Iris pigment epithelial cell (primary cell): ENCODE measurements around the gene DPP10.
"Not testable (repeated sequence)": the region's sequence is repeated elsewhere in the genome, so short reads cannot be mapped to it uniquely, and the experiment has no call there.

Experiments used
- DNase-seq: peaks from one replicate; pipeline ENCODE4 v3.0.0-alpha.2; 2011; ENCODE audit warnings: low read depth

Gene DPP10

DNA sequence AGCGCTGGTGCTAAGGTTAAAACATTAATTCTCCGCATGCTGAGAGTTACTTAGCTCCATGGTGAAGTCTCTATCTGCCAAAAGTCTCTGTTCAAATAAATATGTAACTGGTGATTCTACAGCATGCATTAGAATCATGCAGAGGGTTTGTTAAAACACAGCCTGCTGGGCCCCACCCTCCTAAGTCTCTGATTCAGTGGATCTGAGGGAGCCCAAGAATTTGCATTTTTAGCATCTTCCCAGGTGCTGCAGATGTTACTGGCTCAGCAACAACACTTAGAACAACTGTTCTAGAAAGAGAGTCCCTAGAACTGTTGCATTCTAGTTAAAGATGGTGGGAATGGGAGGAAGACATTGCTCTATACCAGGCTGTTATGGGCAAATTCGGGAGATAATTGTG, 73.4 kb downstream of the DPP10 start:
- DNase-seq: no peak

DNA sequence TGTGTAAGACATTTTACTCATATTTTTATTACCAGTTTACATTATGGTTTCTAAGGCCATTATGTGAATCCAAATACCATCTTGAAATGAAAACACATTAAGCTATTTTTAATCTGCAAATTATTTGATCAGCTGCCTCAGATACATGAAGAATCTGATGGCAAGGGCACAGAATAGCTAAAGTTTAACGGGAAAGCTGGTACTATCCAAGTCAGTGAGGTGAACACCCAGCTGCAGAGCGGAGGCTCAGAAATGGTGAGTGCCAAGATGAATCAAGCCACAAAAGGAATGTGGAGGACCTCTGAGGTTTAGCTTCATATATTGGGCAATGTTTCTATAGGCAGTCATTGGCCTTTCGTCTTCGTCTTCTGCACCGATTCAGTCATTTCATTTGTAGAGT, 75.1 kb downstream of the DPP10 start:
- DNase-seq: no peak

DNA sequence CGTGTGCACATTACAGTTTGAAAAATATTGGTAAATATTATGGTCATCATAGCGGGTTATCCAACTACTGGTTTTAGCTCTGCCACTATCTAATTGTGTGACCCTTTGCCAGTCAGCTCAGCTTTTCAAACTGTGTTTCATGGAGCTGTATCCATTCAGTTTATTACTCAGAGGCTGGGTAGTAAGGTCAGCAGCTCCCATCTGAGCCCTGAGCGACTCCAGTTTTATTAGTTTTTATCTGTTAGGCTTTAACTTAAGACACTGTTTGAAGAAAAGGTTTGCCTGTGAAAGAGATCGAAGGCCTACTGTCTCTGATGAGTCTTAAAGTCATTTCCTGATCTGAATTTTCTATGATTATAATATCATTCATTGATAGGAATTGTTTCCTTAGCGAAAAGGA, 76.3 kb downstream of the DPP10 start:
- no peak for DNase-seq

DNA sequence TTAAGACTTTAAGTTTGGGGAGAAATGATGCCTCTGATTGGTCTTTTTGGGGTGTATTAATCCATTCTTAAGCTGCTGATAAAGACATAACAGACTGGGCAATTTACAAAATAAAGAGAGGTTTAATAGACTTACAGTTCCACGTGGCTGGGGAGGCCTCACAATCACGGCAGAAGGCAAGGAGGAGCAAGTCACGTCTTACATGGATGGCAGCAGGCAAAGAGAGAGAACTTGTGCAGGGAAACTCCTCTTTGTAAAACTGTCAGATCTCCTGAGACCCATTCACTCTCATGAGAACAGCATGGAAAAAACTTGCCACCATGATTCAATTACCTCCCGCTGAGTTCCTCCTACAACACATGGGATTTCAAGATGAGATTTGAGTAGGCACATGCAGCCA, 80.2 kb downstream of the DPP10 start:
- not testable (repeated sequence) for DNase-seq

DNA sequence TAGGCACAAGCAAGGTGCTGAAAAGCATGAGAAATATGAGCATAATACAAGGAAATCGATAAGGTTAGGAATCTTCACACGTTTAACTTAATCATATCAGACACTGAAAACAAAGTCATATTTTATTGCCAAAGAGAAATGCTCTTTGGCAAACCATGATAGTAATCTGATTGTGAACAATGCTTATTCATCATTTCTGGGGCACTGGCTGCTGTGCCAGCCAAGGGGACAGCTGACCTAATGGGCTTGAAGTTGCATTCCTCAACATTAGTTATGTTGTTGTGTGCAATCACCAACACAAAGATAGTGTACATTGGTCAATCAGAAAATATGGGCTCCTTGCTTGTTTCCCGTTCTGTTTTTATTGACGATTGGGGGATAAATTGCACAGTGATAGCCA, 83.5 kb downstream of the DPP10 start:
- no peak for DNase-seq

DNA sequence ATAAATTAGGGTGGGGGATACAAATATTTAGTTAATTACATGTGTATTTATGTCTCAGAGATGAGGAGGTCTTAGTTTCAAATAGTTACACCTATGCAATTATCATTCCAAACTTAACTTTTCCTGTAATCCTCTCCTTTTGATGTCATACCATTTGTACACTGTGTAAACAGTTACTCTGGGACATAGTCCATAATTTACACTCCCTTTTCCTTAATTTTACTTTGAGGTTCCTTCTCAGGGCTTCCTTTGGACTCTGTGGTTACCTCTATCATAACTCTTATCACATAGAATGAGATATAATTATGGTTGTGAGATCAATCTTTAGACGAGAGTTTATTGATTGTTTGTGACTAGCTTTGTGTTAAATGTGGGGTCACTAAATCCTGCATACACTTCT, 84.4 kb downstream of the DPP10 start:
- no peak for DNase-seq

DNA sequence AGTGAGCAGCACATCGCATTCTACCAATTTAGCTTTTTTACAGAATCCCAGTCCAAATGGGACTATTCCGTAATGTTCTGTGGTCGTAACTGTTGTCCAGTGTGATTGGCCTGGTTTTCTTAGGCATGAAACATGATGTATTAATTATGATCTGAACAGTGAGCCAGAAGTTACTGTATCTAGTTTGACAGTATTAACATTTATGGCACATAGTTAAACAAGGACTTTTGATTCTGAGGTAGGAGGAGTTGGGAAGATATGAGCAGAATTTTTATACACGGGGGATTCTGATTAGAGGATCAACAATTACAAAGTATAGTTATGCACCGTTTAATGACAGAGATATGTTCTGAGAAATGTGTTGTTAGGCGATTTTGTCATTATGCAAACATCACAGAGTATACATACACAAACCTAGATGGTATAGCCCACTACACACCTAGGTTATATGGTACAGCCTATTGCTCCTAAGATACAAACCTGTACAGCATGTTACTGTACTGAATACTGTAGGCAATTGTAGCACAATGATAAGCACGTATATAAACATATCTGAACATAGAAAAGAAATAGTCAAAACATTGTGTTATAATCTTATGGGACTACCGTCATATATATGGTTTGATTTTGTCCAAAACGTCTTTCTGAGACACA, 85.0 kb downstream of the DPP10 start:
- no peak for DNase-seq

DNA sequence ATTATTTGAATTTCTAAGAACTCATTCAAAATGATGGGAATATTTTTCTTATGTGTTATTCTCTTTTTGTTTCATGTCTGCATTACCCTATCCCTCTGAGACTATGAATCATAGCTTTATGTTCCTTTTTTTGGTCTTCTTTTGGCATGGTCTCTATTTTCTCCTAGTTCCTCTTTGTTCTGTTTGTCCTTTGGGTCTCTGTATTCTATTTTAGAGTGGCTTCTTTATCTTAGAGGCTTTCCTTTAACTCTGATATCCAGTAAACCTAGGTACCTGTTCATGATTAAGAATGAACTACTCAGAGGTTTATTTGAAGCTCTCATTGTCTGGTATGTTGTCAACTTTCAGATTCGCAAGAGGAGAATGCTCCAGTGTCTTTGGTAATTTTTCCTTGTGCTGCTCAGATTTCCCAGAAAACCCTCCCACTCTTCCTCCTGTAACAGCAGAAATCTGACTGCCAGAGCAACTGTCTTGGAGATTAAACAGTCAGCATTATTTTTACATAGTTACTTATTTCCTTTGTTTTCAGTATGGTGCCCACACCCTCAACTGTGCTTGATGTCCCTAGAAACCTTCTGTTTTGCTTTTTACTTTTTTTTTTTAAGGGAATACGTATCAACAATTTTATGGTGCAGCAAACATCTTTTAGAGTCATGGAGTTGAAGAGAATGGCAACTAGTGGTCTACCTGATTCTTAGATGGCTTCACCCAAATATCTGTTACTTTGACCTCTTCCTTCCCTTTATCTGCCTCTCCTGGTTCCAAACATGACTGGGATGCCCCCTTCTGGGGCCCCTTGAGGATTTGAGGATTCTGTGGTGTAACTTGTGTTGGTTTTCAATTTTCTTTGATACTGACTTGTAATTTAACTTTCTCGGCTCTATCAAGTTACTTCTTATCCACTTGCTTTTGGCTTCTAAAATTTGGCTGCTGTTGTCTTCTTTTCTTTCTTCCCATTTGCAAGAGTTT, 92.0 kb downstream of the DPP10 start:
- DNase-seq: no peak

DNA sequence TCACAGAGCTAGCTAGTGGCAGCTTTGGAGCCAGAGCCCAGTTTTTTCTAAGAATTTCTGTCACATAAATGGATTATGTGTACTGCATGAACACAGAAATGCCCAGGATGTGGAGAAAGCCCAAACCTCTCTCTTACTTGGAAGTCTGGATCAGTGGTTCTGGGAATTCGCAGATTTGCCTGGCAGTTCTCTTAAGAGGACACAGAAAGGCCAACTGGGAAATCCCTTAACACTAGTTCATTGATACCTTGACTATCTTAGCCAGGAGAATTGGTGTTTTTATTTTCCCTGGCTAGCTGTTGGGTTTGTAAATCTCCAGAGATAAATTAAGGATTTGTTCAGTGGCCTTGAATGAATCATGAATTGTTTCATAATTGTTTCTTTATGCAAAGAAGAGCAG, 95.3 kb downstream of the DPP10 start:
- DNase-seq: no peak

DNA sequence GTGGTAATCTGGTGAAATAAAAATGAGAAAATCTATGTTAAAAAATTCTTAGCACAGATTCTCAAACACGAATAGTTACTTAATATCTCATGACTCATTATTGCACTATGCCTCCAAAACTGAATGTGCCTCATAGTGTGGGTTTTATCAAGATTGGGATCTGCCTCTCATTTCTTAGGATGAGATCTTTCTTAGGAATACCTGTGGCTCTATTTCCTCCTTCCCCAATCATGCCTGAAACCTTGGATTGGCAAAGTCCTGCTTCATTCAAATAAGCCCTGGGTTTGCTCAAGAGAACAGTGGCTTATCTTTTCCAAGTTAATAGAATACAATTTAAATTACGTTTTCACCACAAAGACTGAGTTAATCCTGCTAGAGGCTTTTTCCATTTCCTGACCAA, 100.3 kb downstream of the DPP10 start:
- no peak for DNase-seq

DNA sequence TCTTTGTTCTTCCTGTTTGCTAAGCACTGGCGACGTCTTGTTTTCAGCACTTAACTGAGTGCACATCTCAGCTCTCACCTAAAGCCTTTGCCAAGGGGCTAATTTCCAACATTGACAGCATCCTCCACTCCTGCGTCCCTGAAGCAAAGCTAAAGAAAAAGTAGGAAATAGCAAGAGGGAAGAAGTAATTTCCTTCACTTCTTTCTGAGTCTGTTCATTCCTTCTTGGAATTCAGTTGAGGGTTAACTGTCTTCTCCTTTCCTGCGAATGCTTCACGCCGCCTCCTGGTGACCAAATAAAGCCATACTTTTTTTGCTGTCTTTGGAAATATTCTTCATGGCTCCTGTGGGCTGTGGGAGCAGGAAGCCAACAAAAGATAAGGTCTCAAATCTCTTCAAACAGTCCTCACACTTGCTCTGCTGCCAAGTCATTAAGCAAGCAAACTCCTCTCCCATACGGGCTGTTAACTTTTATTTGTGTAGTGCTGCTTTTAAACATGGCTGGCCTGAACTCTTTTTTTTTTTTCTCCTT, 100.9 kb downstream of the DPP10 start:
- DNase-seq: no peak

DNA sequence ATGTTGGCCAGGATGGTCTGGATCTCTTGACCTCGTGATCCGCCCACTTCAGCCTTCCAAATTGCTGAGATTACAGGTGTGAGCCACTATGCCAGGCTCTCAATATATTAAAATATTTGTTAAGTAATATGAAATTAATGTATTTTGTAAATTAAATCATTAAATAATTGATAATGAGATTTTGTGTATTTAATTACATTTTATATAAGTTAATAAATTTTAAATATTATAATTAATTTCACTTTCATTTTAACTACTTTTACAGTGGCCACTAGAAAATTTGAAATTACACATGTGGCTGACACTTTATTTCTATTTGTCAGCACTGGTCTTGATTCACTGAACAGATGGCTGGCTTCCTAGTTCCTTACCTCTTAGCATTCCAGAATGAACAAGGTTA, 102.6 kb downstream of the DPP10 start:
- no peak for DNase-seq

DNA sequence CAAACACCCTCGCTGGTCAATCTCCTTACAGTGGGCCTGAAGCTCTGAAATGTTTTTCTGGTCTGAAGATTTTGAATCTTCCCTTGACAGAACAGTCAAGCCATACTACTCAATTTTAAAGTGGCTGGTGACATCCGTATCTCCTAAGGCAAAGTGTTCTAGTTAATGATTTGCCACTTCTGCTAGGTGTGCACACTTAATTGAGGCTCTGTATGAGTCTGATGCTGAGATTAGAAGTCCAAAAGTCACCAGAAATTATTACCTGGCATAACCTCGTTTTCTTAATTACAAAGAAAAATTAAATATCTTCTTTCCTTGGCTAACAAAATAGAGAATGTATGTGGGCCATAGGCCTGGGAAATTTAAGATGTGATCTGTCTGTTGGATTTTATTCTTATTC, 104.1 kb downstream of the DPP10 start:
- no peak for DNase-seq

DNA sequence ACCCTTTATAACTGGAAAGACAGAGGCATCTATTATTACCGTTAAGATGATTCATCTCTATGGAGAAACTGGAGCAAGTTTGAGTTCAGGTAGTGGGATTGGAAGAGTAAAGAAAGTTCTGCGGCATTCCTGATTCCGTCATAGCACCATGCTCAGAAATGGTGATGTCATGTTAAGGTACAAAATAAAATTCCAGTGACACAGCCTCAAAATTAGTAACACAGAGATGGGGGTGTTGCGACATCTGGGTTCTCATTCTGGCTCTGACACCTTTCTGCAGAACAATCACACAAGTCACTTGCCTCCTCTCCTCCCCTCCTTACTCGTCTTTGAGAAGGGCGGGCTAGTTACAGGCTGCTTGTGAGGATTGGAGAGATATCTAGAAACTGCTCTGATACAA, 105.7 kb downstream of the DPP10 start:
- no peak for DNase-seq

DNA sequence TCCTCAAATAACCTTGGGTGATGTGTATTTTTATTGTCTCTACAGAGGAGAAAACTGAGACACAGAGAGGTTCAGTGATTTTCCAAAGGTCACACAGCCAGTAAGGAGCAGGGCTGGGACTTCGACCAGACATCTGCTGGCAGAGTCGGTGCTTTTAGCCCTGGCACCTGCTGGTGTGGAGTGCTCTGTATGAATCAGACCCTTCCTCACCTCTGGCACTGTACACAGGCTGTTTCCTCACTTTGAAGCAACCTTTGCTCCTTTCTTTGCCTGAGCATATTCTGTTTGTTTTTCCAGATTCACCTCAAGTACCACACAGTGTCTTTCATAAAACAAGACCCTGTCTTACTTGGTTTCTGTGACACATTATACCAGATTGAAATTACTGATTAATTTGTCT, 107.9 kb downstream of the DPP10 start:
- DNase-seq: no peak

DNA sequence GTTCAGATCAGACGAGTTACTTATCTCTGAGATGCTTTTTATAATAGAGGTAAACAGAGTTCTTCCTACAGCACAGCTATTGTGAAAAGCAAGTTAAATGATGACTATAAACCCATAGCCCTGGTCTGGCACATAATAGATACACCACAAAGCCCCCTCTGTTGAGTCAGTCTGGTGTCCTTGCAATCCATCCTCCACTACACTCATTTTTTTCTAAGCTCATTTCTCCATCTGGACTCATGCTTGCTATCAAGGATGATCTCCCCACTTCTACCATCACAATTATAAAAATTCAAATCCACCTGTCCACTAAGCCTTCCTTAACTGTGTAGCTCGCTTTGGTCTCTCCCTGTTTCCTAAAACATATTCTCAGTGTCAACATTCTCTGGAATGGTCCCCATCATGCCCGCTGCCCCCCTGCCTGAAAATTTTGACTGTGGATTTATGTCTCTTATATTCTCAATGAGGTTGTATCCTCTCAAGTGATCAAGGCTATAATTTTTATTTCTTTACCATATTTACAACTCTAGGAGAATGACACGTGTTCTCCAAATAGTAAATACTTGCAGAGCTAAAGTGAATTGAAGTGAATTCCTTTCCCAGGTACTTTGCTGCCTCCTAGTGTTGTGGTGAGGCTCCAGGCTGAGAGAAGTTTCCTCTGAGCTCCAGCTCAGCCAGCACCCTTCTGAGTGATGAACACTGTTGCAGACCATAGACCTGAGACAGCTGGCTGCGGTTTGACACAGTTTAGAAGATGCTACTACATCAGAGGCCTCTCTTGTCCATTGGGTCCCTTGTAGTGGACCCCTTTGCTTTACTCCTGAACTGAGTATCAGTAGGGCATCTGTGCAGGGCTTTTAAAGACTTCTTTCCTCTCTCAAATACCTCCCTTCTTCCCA, 108.7 kb downstream of the DPP10 start:
- peak; percentile 36 for DNase-seq

DNA sequence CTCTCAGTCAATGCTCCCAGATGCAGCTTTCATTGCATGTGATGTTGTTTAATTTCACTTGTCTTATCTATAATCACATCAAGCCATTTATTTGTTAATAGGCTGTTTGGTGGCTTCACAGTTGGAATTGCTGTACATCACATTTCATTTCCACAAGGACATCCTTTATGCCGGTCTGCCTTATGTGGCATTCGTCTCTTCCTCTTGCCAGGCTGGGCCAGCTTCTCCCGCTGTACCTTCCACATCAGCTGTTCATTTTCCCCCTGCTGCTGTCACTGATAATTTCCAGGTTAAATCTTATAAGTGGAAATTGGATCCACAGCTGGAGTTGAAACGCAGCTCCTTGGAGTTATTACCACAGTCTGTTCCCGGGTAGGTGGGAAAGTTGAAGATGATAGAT, 110.6 kb downstream of the DPP10 start:
- no peak for DNase-seq

DNA sequence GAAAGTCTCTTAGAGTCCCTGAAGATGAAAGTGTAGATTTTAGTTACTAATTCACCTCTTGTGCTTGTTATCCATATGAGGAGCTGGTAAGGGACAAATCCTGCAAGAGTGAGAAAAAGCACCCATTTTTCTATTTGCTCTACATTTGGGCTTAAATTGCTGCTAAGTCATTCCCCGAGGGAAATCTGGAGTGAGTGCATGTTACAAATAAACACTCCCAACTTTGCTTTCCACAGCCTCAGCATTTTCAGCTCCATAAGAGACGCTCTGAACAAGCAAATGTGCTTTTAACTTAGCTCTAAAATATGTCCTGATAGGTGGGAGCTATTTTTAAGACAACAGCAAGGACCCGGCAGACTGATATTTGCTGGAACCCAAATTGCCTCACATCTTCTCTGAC, 126.7 kb downstream of the DPP10 start:
- DNase-seq: no peak

DNA sequence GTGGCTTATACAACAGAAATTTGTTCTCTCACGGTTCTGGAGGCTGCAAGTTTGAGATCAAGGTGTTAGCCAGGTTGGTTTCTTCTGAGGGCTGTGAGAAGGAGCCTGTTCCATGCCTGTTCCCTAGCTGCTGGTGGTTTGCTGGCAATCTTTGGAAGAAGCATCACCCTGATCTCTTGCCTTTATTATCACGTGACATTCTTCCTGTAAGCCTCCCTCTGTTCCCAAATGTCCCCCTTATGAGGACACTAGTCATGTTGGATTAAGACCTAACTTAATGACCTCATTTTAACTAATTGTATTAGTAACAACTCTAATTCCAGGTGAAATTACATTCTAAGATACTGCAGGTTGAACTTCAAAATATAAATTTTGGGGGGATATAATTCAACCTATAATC, 135.2 kb downstream of the DPP10 start:
- no peak for DNase-seq

DNA sequence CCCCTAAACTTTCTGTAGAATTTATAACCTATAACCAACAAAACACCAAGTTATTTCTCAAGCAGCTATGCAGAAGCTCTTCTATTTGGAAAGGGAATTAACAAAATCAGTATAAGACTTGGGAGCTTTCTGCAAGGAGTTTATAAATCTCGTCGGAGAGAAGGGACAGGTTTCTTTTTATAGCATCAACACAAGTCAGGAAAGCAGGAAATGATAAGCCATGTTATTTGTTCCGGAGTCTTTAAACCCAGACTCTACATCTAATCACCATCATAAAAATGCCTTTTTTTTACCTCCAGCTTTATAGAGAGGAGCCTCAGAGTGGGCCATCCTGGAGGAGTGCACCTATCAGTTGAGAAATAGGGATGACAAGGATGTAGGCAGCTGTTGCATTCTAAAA, 137.1 kb downstream of the DPP10 start:
- DNase-seq: no peak

DNA sequence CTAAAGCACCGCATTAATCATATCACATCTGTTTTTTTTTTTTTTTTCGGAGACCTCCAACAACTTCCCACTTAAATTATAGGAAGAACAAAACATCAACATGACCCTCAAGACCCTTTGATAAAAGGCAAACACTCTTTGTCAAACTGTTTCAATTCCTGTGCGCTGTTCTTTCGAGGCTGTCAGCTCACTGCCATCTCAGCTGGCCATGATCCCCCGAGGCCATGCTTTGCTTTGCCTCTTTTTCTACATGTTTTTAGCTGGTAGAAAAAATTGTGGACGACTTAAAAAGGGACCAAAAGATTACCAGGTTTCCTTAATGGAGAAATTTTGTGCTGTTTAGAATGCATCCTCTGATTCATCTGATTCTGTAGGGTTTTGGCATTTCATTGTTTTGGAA, 138.2 kb downstream of the DPP10 start:
- no peak for DNase-seq

DNA sequence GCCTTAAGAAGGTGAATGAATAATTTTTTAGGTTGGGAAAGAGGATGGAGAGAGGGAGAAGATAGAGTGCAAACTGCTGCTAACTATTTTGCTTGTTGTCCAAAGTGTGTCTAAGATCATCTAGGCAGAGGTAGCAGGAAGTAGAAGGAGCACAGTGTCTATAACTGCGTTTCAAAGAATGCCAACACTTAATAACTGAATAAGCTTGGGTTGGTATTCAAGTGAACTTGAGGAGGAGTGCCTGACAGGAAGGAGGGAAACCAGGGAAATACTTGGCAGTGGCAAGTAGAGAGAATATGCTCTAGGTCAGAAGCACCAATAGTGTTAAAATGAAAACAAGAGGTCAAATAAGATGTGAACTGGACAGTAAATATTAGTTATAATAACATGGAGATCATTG, 155.9 kb downstream of the DPP10 start:
- DNase-seq: no peak
